NOMO-1 treated with DMSO at 0.1 percent for 48 hours (cell line): ENCODE results near the gene MYNN.
A peak's percentile ranks its signal among the peaks of the same experiment; 100 is the strongest.
"Not testable (repeated sequence)": the region's sequence is repeated elsewhere in the genome, so short reads cannot be mapped to it uniquely, and the experiment has no call there.

ENCODE experiments used
- DNase-seq: peaks from one replicate; lab custom pipeline; 2025; ENCODE audit not compliant: unreplicated experiment; lab: John Stamatoyannopoulos, UW

The MYNN gene

DNA sequence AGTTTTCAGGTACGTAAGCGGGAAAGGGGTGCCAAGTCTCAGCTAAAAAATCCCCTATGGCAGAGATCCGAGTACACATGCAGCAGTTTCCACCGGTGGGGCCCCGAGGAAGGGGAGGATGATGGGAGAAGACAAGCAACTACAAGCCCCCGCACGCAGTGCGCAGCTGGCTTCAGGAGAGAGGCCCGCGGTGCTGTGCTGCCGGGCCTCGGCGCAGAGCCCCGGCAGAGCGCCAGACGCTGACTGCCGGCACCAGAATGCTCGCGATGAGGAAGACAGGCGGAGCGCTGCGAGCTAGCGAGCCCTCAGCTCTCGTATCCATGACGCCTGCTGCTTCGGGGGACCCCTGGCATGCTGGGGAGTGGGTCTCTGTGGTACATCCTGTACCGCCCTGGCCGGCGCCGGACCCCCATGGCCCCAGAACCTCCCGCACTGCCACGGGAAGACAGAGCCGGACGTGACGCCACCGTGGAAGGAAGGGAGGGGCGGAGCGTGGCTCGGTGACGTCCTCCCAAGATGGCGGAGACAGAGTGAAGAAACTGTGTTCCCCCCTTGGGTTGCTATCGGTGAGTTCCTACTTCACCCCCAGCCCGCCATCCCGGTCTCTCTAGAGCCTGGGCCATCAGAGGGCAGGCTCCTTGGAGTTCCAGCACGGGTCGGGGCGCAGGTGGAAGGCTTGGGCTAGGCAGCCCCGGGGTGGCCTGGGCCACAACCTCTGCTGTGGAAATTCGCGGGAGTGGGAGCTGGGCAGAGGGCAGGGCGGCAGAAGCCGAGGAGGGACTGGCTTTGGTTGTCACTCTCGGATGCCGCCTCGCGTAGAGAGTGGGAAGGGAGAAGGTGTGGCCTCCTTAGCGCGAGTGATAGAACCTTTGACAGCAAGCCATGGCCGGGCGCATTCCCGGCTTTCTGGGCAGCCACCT, at the start of gene MYNN:
TSS of gene MYNN (plus strand) at position 500 of the 920 bp plus-strand sequence. CDS start 900 bp downstream, outside the sequence.
- peak; percentile 94 for DNase-seq

DNA sequence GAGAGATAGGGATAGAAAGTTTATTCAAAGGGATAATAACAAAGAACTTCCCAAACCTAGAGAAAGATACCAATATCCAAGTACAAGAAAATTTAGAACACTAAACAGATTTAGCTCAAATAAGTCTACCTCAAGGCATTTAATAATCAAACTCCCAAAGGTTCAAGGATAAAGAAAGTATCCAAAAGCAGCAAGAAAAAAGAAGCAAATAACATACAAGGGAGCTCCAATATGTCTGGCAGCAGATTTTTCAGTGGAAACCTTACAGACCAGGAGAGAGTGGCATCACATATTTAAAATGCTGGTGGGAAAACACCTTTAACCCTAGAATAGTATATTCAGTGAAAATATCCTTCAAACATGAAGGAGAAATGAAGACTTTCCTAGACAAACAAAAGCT, 41.3 kb upstream of the MYNN start:
- DNase-seq = not testable (repeated sequence)

DNA sequence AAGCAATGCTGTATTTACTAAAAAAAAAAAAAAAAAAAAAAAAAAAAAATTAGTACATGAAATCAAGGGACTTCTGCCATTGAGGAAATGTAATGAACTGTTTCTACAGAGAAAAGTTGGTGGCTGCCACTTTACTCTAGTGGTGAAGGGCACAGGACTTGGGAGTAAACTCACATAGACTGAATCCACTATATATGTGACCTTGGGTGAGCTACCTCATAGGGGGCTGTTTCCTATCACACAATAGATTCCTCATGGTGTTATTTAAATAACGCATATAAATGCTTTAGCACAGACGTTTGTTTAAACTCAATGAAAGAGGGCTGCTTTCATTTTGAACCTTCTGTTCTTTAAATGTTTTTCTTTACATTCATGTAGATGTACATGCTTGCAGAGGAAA, 34.1 kb upstream of the MYNN start:
- DNase-seq = no peak

DNA sequence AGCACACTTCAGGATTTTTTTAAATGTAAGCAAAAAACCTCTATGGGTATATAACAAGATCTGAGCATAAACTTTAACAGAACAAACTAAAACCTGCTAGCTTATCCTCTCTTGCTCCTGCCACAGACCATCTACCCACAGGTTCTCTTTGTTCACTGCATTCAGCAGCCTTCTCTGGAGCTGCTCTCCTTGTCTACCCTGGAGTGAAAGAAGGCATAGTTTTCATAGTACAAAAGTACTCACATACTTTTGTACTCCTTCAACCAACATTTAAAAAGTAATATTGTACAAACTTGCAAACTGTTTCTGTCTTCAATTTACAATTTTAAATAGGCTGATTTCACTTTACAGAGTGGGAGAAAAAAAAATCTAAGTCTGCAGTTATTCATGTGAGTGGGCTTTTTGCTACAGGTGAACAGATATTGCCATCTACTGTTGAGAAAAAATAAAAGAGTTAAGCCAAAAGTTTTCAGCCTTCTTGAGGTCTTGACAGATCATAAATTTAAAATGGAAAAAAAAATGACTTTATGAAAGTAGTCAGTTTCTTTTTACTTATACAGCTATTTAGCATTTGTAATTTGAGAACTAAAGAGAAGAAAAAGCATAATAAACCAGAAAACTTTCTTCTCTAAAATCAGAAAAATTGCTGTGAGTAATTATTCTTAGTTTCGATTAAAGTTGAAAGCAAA, 28.7 kb upstream of the MYNN start:
- peak; percentile 28 for DNase-seq

DNA sequence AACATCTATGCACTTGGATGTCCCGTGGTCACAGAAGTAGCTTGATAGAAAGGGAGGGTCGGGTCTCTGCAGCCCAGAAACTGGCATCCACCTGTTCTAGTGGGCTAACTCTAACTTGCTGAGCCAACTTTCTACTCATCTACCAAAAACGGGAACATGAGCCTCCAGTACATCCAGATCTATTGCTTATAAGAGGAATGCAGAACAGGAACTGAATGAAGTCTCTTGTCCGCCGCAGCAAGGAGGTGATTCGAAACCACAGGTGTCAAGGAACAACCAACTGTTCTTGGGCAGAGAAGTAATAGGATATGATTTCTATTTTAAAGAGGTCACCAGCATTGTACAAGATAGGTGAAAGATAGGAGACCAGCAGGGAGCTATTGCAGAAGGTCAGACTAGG, 26.3 kb upstream of the MYNN start:
- peak; percentile 34 for DNase-seq

DNA sequence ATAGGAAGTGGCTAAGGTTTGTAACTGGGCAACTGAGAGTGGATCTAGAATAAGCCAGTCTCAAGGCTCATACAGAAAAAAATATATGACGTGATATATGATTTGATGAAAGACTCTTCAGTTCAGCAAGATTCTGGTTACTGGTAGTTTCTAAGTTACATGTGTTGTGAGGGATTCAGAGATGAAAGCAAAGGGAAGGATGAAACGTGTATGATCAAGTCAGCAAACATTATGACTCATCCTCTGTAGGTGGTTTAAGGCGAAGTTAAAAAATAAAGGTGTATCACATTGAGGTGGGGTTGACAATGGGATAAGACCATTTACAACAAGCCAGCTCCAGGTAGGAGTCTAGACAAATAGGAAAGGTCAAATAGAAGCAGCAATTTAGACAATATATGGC, 24.5 kb upstream of the MYNN start:
- DNase-seq = no peak

DNA sequence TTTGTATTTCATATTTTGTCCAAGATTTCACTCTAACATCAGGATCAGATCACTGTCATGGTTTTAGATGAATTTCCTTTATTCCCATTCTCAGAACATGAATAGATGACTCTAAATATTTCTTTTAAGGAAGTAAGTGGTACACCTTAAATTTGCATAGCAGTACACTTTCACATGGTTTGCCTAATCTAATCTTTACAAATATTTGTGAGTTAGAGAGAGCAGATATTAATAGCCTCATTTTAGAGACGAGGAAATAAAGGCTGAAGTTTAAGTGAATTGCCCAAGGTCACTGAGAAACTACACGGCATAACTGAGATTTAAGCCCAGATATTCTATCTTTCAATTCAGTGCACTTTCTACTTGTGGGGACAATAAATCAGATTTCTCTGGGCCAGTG, 22.5 kb upstream of the MYNN start:
- no peak for DNase-seq

DNA sequence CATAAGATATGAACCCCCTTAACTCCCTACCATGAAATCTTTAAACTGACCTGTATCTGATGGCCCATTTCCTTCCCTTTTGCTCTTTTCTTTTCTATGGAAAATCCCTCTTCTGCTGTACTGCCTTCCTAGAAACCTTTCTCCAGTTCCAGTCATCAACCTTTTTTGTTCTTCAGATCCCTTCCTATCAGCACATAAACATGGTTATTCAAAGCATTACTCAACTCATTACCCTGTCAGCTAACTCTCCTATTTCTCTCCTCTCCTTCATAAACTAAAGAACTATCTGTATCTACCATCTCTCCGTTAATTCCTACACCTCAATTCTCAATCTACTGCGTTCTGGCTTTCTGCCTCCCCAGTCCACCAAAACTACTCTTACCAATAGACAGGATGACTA, 21.3 kb upstream of the MYNN start:
- DNase-seq = no peak

DNA sequence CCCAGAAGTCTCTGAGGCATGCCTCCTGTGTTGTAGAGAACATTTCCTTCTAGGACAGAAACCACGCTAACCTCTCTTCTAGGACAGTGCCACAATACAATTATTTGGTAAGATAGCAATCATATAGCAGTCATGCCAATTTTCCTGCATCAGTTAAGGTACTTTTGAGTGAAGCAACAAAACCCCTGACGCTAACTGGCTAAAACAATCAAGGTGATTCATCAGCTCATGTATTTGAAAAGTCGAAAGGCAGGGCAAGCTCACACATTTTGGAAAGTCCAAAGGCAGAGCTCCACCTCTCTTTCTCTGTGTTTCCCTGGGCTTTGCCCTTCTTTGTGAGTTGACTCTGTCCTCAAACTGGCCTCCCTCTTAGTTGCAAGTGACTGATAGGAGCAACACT, 18.5 kb upstream of the MYNN start:
- no peak for DNase-seq

DNA sequence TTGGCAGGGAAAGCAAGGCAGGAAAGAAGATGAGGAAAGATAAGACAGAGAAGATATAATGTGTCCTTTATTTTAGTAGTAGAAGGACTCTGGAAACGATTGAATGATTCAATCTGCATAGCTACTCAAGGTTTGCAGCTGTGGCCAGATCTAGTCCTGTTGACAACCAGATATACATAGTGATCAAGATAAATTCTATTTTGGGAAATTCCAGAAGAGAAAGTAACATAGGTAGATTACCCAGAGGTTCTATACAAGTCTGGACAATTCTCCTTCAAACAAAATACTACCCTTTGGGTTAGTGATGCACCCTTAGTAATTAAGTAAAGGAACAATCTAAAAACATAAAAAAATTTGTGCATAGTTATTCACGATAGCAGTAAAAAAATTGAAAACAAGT, 17.7 kb upstream of the MYNN start:
- DNase-seq = no peak

DNA sequence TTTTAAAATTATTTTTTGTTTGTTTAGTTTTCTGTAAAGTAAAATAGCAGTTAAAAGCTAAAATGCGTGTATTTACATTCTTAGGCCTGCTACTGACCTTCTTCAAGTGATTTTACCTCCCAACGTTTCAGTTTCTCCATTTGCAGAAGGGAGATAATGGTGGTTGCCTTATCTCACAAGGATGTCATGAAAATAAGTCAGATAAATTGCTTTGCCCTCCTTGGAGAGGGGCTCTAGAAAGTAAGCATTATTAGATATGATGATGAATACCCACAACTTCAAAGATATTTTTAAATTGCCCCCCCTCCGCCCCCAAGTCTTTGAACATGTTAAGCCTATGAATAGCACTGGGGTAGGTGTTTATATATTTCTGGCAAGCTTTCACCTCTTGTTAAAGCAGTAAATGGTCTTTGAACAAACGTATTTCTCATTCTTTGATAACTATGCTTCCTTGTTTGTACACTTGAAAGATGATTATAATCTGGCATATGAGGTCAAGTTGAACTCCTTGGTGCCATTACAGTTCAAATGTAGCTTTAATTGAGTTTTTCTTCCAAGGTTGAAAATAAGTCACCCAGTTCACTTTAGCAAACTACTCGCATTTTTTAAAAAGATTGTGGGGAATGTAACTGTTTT, 14.7 kb upstream of the MYNN start:
- DNase-seq = no peak

DNA sequence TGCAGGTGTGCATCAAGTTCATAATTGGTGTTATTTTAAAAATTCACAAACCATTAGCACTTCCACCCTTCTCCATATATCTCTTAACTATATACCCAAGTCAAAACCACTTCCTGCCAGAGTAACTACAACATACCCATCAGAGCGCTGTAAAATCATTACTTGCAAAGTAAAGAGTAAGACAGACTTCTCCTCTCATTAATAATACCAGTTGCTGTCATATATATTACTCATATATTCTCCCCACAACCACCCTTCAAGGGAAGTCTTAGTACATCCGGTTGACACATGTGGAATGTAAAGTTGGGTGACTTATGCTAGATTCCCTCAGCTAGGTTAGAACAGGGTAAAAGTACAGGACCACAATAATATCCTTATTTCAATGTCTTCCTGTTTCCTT, 13.9 kb upstream of the MYNN start:
- DNase-seq = peak; percentile 37

DNA sequence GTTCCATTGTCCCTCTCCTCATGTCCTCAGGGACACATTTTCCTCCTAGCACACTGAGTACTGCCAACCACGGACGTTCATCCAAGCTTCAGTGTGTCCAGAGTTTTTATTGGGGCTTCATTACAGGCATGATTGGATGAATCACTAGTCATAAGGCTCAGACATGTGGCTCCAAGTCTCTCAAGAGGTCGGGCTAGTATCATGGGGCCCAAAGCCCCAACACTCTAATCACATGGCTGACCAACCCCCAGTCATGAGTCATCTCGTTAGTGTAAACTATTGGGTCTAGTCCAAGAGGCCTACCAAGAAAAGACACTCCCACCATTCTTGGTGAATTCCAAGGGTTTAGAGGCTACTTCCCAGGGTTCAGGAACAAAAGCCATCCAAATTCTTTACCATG, 12.7 kb upstream of the MYNN start:
- no peak for DNase-seq

DNA sequence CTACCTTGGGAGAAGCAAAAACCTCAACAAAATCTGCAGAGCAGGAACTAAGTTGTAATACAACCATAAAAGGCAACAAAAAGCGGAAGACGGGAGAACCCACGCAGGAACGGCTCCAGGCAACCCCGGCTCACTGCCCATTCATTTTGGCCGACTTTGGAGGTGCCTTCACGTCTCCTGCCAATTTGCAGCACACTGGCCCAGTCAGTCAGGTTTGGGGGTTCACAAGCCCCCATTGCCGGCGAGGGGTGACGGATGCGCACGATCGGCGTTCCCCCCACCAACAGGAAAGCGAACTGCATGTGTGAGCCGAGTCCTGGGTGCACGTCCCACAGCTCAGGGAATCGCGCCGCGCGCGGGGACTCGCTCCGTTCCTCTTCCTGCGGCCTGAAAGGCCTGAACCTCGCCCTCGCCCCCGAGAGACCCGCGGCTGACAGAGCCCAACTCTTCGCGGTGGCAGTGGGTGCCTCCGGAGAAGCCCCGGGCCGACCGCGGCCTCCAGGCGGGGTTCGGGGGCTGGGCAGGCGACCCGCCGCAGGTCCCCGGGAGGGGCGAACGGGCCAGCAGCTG, 8.8 kb upstream of the MYNN start:
- DNase-seq = peak; percentile 91

DNA sequence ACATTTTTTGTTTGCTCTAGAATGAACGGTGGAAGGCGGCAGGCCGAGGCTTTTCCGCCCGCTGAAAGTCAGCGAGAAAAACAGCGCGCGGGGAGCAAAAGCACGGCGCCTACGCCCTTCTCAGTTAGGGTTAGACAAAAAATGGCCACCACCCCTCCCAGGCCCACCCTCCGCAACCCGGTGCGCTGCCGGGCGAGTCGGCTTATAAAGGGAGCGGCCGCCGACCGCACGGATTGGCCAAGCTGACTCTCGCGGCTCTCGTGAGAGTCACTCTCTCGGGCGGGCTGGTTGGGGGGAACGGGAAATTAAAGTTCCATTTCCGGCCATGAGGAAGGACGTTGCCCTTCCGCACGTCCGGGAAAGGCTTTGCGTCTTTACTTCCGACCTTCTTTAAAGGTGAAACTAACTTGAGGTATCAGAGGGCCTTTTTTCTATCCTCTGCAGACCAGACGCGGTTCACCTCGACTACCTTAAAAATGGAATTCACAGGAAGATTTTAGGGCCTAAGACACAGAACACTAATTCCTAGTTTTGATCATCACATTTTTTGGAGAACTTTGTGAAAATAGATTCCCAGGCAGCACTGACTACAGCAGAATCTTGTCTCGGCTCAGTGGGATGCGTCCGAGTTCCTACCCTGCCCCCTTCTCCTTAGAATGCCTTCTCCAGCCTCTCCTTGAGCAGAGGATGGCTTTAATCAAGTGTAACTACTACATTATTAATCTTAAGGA, 8.1 kb upstream of the MYNN start, which contains the start of gene TERC:
TSS of gene TERC (minus strand) at position 179 of the 731 bp plus-strand sequence.
- DNase-seq = peak; percentile 92

DNA sequence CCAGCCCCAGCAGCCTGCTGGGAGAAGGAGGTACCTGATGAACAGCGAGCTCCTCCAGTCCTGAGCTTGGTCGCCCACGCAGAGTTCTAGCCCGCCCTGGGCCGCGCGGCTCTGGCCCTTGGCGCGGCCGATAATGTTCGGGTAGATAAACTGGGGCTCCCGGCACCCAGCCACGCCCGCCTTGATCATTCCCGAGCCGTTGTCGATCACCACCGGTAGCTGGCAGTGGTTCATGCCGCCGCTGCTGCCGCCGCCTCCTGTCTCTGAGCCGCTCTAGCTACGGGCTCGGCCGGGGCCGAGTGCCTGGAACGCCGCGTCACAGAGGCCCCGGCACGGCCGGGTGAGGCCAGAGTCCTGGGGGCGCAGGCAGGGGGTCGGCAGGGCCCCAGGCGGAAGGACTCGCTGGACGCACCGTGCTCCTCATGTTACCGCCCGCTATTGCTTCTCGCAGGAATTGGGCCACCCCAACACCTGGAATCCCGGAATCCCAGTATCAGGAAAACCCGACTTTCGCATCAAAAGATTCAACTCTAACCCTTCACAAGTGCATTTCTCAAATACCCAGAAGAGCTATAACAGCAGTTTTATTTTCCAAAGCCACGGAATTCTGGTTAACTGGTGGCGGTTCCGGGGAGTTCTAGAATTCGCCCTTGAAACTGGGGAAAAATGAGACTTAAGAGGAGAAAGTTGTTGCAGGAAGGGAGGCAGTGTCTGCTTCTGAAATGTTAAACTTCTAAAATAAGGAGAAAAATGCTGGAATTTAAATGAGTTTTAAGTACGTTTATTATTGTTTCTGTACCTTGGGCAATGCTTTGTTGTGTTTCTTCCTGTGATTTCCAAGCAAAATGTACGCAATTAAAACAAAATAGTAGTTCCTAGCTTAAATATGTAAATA, 3.7 kb upstream of the MYNN start, which contains the start of gene ACTRT3:
TSS of gene ACTRT3 (minus strand) at position 275 of the 895 bp plus-strand sequence. CDS start at position 234, 41 bp downstream.
- DNase-seq = peak; percentile 47

DNA sequence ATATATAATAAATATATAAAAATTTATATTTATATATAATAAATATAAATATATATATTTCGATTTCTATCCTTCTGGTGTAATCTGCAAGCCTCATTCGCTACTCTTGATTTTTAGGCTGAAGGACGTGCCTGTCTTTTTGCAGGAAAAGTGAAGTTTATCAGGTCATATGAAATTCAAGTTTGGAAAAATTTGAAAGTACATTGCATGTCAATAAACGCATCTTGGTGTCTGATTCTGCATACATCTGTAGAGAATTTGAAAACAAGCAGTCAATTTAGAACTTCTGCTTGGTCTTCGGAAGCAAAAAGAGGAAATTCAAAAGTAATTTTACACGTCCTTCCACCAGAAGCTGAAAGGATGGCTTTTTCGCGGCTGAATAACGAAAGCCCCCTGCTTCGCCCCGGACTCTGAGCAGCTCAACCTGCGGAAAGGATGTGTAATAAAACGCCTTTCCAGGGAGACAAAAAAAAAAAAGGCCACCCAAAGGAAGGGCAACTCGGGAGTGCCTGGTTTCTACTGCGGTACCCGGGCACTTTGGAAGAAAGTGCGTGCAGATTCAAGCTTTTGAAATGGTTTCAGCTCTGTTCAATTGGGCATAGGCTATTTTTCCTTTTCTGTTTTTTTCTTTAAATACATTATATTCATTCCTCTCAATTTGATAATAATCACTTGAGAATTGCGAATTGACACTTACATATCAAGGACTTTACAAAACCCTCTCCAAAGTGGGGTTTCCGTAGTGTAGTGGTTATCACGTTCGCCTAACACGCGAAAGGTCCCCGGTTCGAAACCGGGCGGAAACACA, 1.5 kb upstream of the MYNN start:
- DNase-seq = peak; percentile 91

DNA sequence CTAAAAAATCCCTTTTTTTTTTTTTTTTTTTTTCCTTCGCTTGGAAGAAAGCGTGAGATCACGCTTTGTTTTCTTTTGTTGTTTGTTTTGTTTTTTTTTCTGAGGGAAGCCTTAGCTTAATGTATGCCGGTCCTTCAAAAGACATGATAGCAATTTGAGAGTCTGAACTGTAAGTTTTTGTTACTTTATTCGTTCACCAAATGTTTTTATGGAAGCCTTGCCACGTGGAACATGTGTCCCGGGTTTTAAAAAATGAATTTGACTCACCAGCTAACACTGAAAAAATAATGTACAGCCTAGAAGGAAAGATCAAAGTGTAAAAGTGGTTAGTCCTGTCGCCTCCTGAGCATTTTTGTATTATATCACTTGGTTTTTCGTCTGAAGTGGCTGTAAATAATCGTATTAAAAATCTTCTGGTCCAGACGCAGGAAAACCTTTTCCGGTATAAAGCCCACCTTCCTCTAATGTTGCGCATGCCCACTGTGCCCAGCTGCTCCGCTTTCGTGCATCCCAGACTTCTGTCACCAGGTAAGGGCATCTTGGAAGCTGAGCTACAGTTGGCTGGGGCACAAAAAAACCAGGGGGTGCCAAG, 795 bp upstream of the MYNN start:
- DNase-seq = peak; percentile 66
